ENCODE measurements around the gene PTPRG. TPM values are rescaled to one million over a fixed set of nuclear protein-coding genes. Genes with fewer than 3 reads are reported as not detected.

The PTPRG gene
- total RNA-seq, 3 donors from 2014 or later: 28.9 to 54.7 (median 40.4) TPM

DNA sequence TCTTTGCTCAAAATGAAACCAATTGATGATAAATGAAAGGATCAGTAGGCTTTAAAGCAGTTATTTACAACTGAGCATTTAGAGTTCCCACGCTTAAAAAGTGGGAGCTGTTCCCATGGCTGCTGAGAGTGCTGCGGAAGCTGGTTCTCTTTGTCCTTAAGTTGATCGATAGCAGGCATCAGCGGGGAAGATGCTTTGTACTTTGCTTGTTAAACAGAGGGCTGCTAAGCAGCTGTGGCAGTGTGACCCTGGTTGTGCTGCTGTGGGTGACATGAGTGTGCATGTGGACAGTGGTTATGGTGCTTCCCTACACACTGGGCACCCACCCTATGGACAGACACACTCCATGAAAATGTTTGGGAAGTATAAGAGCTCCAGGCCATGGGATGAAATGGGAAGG, 96.3 kb downstream of the PTPRG start:
- Histone ChIP-seq H3K4me1 (ENCODE audit: low read depth) (no peaks in the 10 kb centered on the region), H3K4me3 (no peak overlapping the region), H3K36me3 (ENCODE audit: low read depth) (no peaks in the 10 kb centered on the region), H3K9me3 (no peaks in the 10 kb centered on the region)
- DNase-seq (no peak), ATAC-seq (no peak)
- intact Hi-C loops (cut with DNase I, micrococcal nuclease): no loop called here
- TF ChIP-seq, protein P1, sequence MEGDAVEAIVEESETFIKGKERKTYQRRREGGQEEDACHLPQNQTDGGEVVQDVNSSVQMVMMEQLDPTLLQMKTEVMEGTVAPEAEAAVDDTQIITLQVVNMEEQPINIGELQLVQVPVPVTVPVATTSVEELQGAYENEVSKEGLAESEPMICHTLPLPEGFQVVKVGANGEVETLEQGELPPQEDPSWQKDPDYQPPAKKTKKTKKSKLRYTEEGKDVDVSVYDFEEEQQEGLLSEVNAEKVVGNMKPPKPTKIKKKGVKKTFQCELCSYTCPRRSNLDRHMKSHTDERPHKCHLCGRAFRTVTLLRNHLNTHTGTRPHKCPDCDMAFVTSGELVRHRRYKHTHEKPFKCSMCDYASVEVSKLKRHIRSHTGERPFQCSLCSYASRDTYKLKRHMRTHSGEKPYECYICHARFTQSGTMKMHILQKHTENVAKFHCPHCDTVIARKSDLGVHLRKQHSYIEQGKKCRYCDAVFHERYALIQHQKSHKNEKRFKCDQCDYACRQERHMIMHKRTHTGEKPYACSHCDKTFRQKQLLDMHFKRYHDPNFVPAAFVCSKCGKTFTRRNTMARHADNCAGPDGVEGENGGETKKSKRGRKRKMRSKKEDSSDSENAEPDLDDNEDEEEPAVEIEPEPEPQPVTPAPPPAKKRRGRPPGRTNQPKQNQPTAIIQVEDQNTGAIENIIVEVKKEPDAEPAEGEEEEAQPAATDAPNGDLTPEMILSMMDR (IDR thresholded peaks at IDR 0.05): no peak

- DNase-seq (no peak), ATAC-seq (no peak)
- H3K4me3 ChIP-seq: no peak overlapping the region
- H3K4me1 ChIP-seq (ENCODE audit: low read depth): peaks cover 17% of the 10 kb centered on the region
- H3K36me3 ChIP-seq (ENCODE audit: low read depth): no peaks in the 10 kb centered on the region
- H3K9me3 ChIP-seq: no peaks in the 10 kb centered on the region
- TF ChIP-seq, protein P1 (IDR thresholded peaks at IDR 0.05): no peak
- intact Hi-C loops (cut with DNase I, micrococcal nuclease): no loop called here
Measured at GRCh38 chr3:61662861-61663260, 101.5 kb downstream of the PTPRG start.

GRCh38 chr3:61663356-61664104, 102.2 kb downstream of the PTPRG start:
- intact Hi-C loops (cut with DNase I, micrococcal nuclease): no loop called here
- no peak overlapping the region for H3K4me3 ChIP-seq
- peaks cover 17% of the 10 kb centered on the region for H3K4me1 ChIP-seq (ENCODE audit: low read depth)
- H3K36me3 ChIP-seq (ENCODE audit: low read depth): no peaks in the 10 kb centered on the region
- TF ChIP-seq, protein P1 (IDR thresholded peaks at IDR 0.05): no peak
- DNase-seq: no peak
- ATAC-seq: no peak
- H3K9me3 ChIP-seq: no peaks in the 10 kb centered on the region

DNA sequence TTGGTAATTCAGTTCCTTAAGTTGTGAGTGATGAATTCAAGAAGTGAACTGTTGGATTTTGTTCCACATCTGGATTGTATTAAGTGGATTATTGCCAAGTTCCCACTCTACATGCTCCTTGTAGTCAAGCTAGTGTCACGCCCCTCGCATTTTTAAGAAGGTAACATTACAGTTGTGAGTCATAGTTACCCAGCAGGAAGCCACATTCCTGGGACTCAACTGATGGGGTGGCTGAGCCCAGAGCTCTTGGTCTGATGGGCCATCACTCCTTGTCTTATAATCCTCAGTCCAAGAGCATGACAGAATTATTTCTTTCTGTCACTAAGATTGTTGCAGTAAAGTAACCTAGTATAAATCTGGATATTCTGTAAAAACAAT, 102.7 kb downstream of the PTPRG start:
- peaks cover 17% of the 10 kb centered on the region for H3K4me1 ChIP-seq (ENCODE audit: low read depth)
- H3K9me3 ChIP-seq: no peaks in the 10 kb centered on the region
- no peaks in the 10 kb centered on the region for H3K36me3 ChIP-seq (ENCODE audit: low read depth)
- intact Hi-C loops (cut with DNase I, micrococcal nuclease): no loop called here
- peak; percentile 32 for ATAC-seq
- TF ChIP-seq, protein P1 (IDR thresholded peaks at IDR 0.05): no peak
- DNase-seq: no peak
- H3K4me3 ChIP-seq: no peak overlapping the region

- TF ChIP-seq, protein P1 (IDR thresholded peaks at IDR 0.05): no peak
- H3K36me3 ChIP-seq (ENCODE audit: low read depth): no peaks in the 10 kb centered on the region
- intact Hi-C loops (cut with DNase I, micrococcal nuclease): no loop called here
- DNase-seq (peak in 1 of 3 donors; percentile 46), ATAC-seq (peak; percentile 68)
- no peak overlapping the region for H3K4me3 ChIP-seq
- H3K9me3 ChIP-seq: no peaks in the 10 kb centered on the region
- H3K4me1 ChIP-seq (ENCODE audit: low read depth): peaks cover 17% of the 10 kb centered on the region
Measured at GRCh38 chr3:61665121-61665520, 103.8 kb downstream of the PTPRG start.

All from mucosa of descending colon (tissue), 3 donors.